K562 (cell line): Measurements from ENCODE around the gene SLC8A1. TPM values are rescaled to one million over a fixed set of nuclear protein-coding genes. Genes with fewer than 3 reads are reported as not detected.

Experiments used
- ATAC-seq: fragments of 200-7000 bp; cut with Tn5 transposase; 3 replicates; pipeline ENCODE4 v1.9.1; 2020; ENCODE audit warnings: moderate library complexity
- BruUV-seq: library from RNA; stranded (reverse); fragments of 400-500 nt; replicated peaks from 2 replicates; lab custom pipeline; 2021; lab: Mats Ljungman, UMichigan
- CTCF ChIA-PET: fragments of 300-600 bp; formaldehyde crosslinking; extraction: SDS; loops from one replicate; lab custom pipeline; 2021; ENCODE audit warnings: low intra/inter-chr PET ratio; lab: Yijun Ruan, JAX
- POLR2A ChIA-PET: fragments of 300-600, 350-650 bp; sonication (Branson Sonifier 250); formaldehyde crosslinking; extraction: SDS; loops from one replicate; lab custom pipeline; 2021; ENCODE audit warnings: antibody characterized with exemption, inconsistent platforms; lab: Yijun Ruan, JAX
- DNase-seq, 4 experiments: peaks; one replicate each; pipeline versions ENCODE4 v3.0.0 to v3.0.0-alpha.2; 2011 to 2018; ENCODE audit warnings: low spot score in 3 of 4, mixed read lengths in 3 of 4; ENCODE audit errors: extremely low read depth in 1 of 4
- FAIRE-seq: peaks from 2 replicates; lab custom pipeline; 2011; peaks lifted over from hg19 to GRCh38; lab: Jason Lieb, UNC
- H2AFZ ChIP-seq: 2 replicates; pipeline ENCODE4 v1.6.0; 2011; ENCODE audit warnings: low read depth, low read length, control low read depth, inconsistent platforms
- H3K27ac ChIP-seq: fragments of 200-600 bp; 3 replicates; pipeline ENCODE4 v1.8.0; 2011; ENCODE audit warnings: low read depth, mild to moderate bottlenecking, control low read depth, inconsistent platforms, low read length, moderate library complexity, mixed read lengths; ENCODE audit errors: extremely low read depth
- H3K27me3 ChIP-seq, 2 experiments: fragments of 300-600 bp in 1 of 2; 2 replicates in 1 of 2; 3 replicates in 1 of 2; pipeline versions ENCODE4 v1.6.0 to v1.8.0; 2011; ENCODE audit warnings: inconsistent platforms in 2 of 2, low read length in 2 of 2, mild to moderate bottlenecking in 1 of 2, mixed read lengths in 1 of 2, moderate library complexity in 1 of 2; ENCODE audit not compliant: control insufficient read depth in 2 of 2, insufficient read depth in 2 of 2
- H3K36me3 ChIP-seq: fragments of 300-600 bp; 3 replicates; pipeline ENCODE4 v1.8.0; 2011; ENCODE audit warnings: mild to moderate bottlenecking, low read length, inconsistent platforms; ENCODE audit not compliant: control insufficient read depth, insufficient read depth
- H3K4me1 ChIP-seq, 2 experiments: fragments of 200-600 bp in 1 of 2; replicated peaks in 1 of 2; 2 replicates in 1 of 2; 3 replicates in 1 of 2; pipeline versions ENCODE4 v1.5.1 to v1.8.0; 2011; ENCODE audit warnings: inconsistent platforms in 2 of 2, low read length in 2 of 2, mild to moderate bottlenecking in 1 of 2, mixed read lengths in 1 of 2, moderate library complexity in 1 of 2; ENCODE audit not compliant: control insufficient read depth in 2 of 2, insufficient read depth in 2 of 2
- H3K4me2 ChIP-seq: 2 replicates; pipeline ENCODE4 v1.6.1; 2011; ENCODE audit warnings: low read length, control low read depth, inconsistent platforms, mixed read lengths; ENCODE audit not compliant: insufficient read depth
- H3K4me3 ChIP-seq: fragments of 200-600 bp; sonication (generic), shearing (Covaris generic); 2 replicates; pipeline ENCODE4 v1.5.1; 2016; ENCODE audit warnings: control low read depth, inconsistent platforms
- H3K79me2 ChIP-seq: fragments of 200-600 bp; 3 replicates; pipeline ENCODE4 v1.8.0; 2011; ENCODE audit warnings: low read length, inconsistent platforms; ENCODE audit not compliant: control insufficient read depth, insufficient read depth
- H3K9ac ChIP-seq, 2 experiments: 2 replicates each; pipeline versions ENCODE4 v1.6.0 to v1.6.1; 2011; ENCODE audit warnings: low read depth in 2 of 2, low read length in 2 of 2, control low read depth in 1 of 2, inconsistent platforms in 1 of 2, mild to moderate bottlenecking in 1 of 2, mixed read lengths in 1 of 2; ENCODE audit not compliant: insufficient read depth in 1 of 2
- H3K9me1 ChIP-seq: one replicate; pipeline ENCODE4 v1.6.0; 2011; ENCODE audit warnings: inconsistent platforms, mild to moderate bottlenecking, low read length, moderate library complexity; ENCODE audit not compliant: control insufficient read depth, insufficient read depth
- H3K9me3 ChIP-seq: replicated peaks from 2 replicates; pipeline ENCODE4 v1.5.1; 2011; ENCODE audit warnings: low read depth, low read length, inconsistent platforms; ENCODE audit not compliant: control insufficient read depth, insufficient read depth
- H4K20me1 ChIP-seq: replicated peaks from 2 replicates; pipeline ENCODE4 v1.6.1; 2011; ENCODE audit warnings: low read length, inconsistent platforms, mixed read lengths; ENCODE audit not compliant: control insufficient read depth, insufficient read depth
- AFF4 ChIP-seq: sonication (generic); formaldehyde crosslinking; IDR thresholded peaks from 2 replicates; pipeline ENCODE4 v1.8.0; 2023; ENCODE audit warnings: mild to moderate bottlenecking, missing genetic modification reagents
- ARHGAP35 ChIP-seq: fragments of 450-650 bp; IDR thresholded peaks from 2 replicates; pipeline ENCODE4 v1.6.1; 2018; ENCODE audit not compliant: partially characterized antibody
- CREM ChIP-seq: IDR thresholded peaks from 2 replicates; pipeline ENCODE4 v1.6.1; 2014; ENCODE audit warnings: antibody characterized with exemption, low read depth
- DACH1 ChIP-seq: fragments of 450-650 bp; IDR thresholded peaks from 2 replicates; pipeline ENCODE4 v1.6.1; 2018; ENCODE audit not compliant: partially characterized antibody
- MYBL2 ChIP-seq, 2 experiments: fragments of 450-650 bp in 1 of 2; sonication (generic) in 1 of 2; formaldehyde crosslinking in 1 of 2; IDR thresholded peaks; 2 replicates each; pipeline versions ENCODE4 v1.6.1 to v1.8.1; 2017 to 2022; ENCODE audit warnings: borderline replicate concordance in 1 of 2, inconsistent platforms in 1 of 2, low read depth in 1 of 2, mild to moderate bottlenecking in 1 of 2, missing genetic modification reagents in 1 of 2, moderate library complexity in 1 of 2
- PRMT5 ChIP-seq: sonication (generic); formaldehyde crosslinking; IDR thresholded peaks from 2 replicates; pipeline ENCODE4 v1.5.0; 2020; ENCODE audit warnings: missing genetic modification reagents
- SIX5 ChIP-seq, 2 experiments: IDR thresholded peaks; 2 replicates each; pipeline ENCODE4 v1.6.1; 2011; ENCODE audit warnings: low read length in 2 of 2, borderline replicate concordance in 1 of 2, low read depth in 1 of 2, mild to moderate bottlenecking in 1 of 2, moderate library complexity in 1 of 2; ENCODE audit not compliant: insufficient read depth in 1 of 2
- SMAD1 ChIP-seq: fragments of 150-350 bp; IDR thresholded peaks from 2 replicates; pipeline ENCODE4 v1.6.1; 2014; ENCODE audit warnings: low read length, low read depth; ENCODE audit not compliant: partially characterized antibody
- SMAD2 ChIP-seq: fragments of 150-350 bp; IDR thresholded peaks from 2 replicates; pipeline ENCODE4 v1.6.1; 2014; ENCODE audit warnings: low read depth, mild to moderate bottlenecking, low read length
- SRSF3 ChIP-seq: fragments of 200-400 bp; formaldehyde crosslinking; IDR thresholded peaks from 2 replicates; pipeline ENCODE4 v1.6.1; 2016; ENCODE audit warnings: mild to moderate bottlenecking, low read length, moderate library complexity; ENCODE audit not compliant: insufficient read depth
- TAL1 ChIP-seq: fragments of 450-650 bp; IDR thresholded peaks from 2 replicates; pipeline ENCODE4 v1.6.1; 2016; ENCODE audit warnings: mild to moderate bottlenecking
- THRAP3 ChIP-seq: fragments of 450-650 bp; IDR thresholded peaks from 2 replicates; pipeline ENCODE4 v1.6.1; 2016; ENCODE audit warnings: mild to moderate bottlenecking, inconsistent platforms, borderline replicate concordance
- ZBTB34 ChIP-seq: fragments of 250-450 bp; sonication (Bioruptor Pico); IDR thresholded peaks from 2 replicates; pipeline ENCODE4 v1.8.0; 2021; ENCODE audit warnings: mild to moderate bottlenecking, moderate library complexity
- ZNF263 ChIP-seq: sonication (generic); formaldehyde crosslinking; IDR thresholded peaks from 2 replicates; pipeline ENCODE4 v1.8.0; 2022; ENCODE audit warnings: mild to moderate bottlenecking, missing genetic modification reagents, borderline replicate concordance
- ZNF57 ChIP-seq: fragments of 450-650 bp; formaldehyde crosslinking; IDR thresholded peaks from 2 replicates; pipeline ENCODE4 v1.4.0; 2020; ENCODE audit warnings: mild to moderate bottlenecking, moderate library complexity
- ZNF764 ChIP-seq: fragments of 250-450 bp; sonication (Bioruptor Pico); IDR thresholded peaks from 2 replicates; pipeline ENCODE4 v1.4.0; 2020; ENCODE audit warnings: low read depth, mild to moderate bottlenecking, moderate library complexity
- WGBS: fragments of 100-300 bp; shearing (Covaris generic); methylation state at CpG from one replicate; pipeline ENCODE4 v1.1.6; 2016; ENCODE audit warnings: low coverage, mixed read lengths; ENCODE audit not compliant: insufficient coverage; ENCODE audit errors: missing lambda C conversion rate; 5-methylcytosine and 5-hydroxymethylcytosine counted together
- in situ Hi-C: fragments of 300-500 bp; cut with MboI; formaldehyde crosslinking; loops from 4 replicates; pipeline ENCODE4 v1.15.0; 2018; ENCODE audit warnings: inconsistent platforms, mixed read lengths
- intact Hi-C: fragments of 100-400 bp; cut with micrococcal nuclease; formaldehyde crosslinking; loops from 2 replicates; pipeline ENCODE4 v1.14.2; 2022
- polyA plus RNA-seq, 8 experiments: library from polyadenylated mRNA; depleted of rRNA in 4 of 8; stranded (reverse) in 5 of 8; unstranded in 3 of 8; fragments of >200 nt; fragmentation: Nextera tagmentation in 2 of 8; fragmentation: Illumina TruSeq in 1 of 8; extraction: Ambion mirVana in 2 of 8; extraction: Trizol in 1 of 8; gene quantifications; 2 replicates each; pipeline versions ENCODE4 v1.2.1 to v1.2.3, GENCODE V29; 2011 to 2014; ENCODE audit warnings: inconsistent platforms in 1 of 8, missing spikeins in 1 of 8
- total RNA-seq, 7 experiments: library from RNA; depleted of rRNA in 6 of 7; stranded (reverse); fragments of >200 nt in 6 of 7; fragmentation: Illumina TruSeq in 2 of 7; extraction: Trizol in 2 of 7; gene quantifications; 2 replicates each; pipeline versions ENCODE4 v1.2.1 to v1.2.3, GENCODE V29; 2011 to 2021; ENCODE audit warnings: low replicate concordance in 1 of 7

SLC8A1 gene
- total and polyA plus RNA-seq, 9 of the 15 experiments (the other 6 are each of a cell fraction or from before 2014, with no cell fraction given): not detected

- TF ChIP-seq ZNF764 (CRISPR knock-in tag): no peak
- TF ChIP-seq TAL1: no peak
- TF ChIP-seq AFF4 (CRISPR knock-in tag): no peak
These were observed 88.3 kb downstream of the SLC8A1 start (continued) for GRCh38 chr2:40363631-40364030.

- Histone ChIP-seq H3K4me2 (no peak overlapping the region), H4K20me1 (no peaks in the 10 kb centered on the region), H3K79me2 (no peaks in the 10 kb centered on the region), H3K9me3 (no peaks in the 10 kb centered on the region), H3K4me1 (no peaks in the 10 kb centered on the region), H3K27me3 (no peaks in the 10 kb centered on the region), H2AFZ (no peak overlapping the region), H3K4me3 (no peak overlapping the region), H3K9ac (no peak overlapping the region), H3K36me3 (no peaks in the 10 kb centered on the region), H3K27ac (no peak overlapping the region), H3K9me1 (no peaks in the 10 kb centered on the region)
- intact Hi-C loops: no loop called here
- BruUV-seq: no TSS peak
- TF ChIP-seq ZBTB34 (no peak), ZNF57 (CRISPR knock-in tag) (no peak), SMAD1 (no peak), ARHGAP35 (no peak), CREM (no peak), THRAP3 (no peak), SIX5 (IDR thresholded peaks at IDR 0.05; ENCODE audit: borderline replicate concordance in 1 of 2, insufficient read depth in 1 of 2, low read depth in 1 of 2, low read length in 2 of 2) (no peak), SMAD2 (no peak), DACH1 (no peak), SRSF3 (no peak), ZNF263 (CRISPR knock-in tag) (no peak), TAL1 (no peak), MYBL2 (IDR thresholded peaks at IDR 0.05; ENCODE audit: low read depth) (no peak), MYBL2 (CRISPR knock-in tag; IDR thresholded peaks at IDR 0.05; ENCODE audit: borderline replicate concordance) (no peak), PRMT5 (CRISPR knock-in tag) (no peak)
- POLR2A ChIA-PET: no interaction called here
- DNase-seq (no peak), ATAC-seq (no peak), FAIRE-seq (no peak)
- in situ Hi-C loops: no loop called here
- WGBS: 0% methylated on average over 1 of the region's 1 CpG
- CTCF ChIA-PET: no interaction called here
These were observed 88.7 kb downstream of the SLC8A1 start for GRCh38 chr2:40363231-40363630.
